ENCODE data around the gene SEC22C.

Gene SEC22C

GRCh38 chr3:42610976-42611375 lies 29.2 kb upstream of the SEC22C start:
- Histone ChIP-seq H3K4me2 (ENCODE audit: low read length, poor library complexity, severe bottlenecking) (no peak overlapping the region), H3K23ac (ENCODE audit: low read length in 2 of 2) (no peak overlapping the region), H2BK120ac (ENCODE audit: low read depth, low read length) (no peak overlapping the region), H3K4me1 (ENCODE audit: control insufficient read depth, insufficient read depth, low read depth, low read length) (peaks cover 7% of the 10 kb centered on the region), H3K27ac (ENCODE audit: low read length, poor library complexity, severe bottlenecking) (no peak overlapping the region), H3K14ac (ENCODE audit: low read length in 2 of 2) (no peak overlapping the region), H2AK5ac (ENCODE audit: low read length, severe bottlenecking) (no peak overlapping the region), H3K27me3 (ENCODE audit: control insufficient read depth in 1 of 2, insufficient read depth in 1 of 2, low read length in 2 of 2) (no peaks in the 10 kb centered on the region), H4K91ac (ENCODE audit: low read length) (no peak overlapping the region), H3K4me3 (ENCODE audit: insufficient read depth in 1 of 2, low read depth in 1 of 2, low read length in 2 of 2) (no peak overlapping the region), H3K79me1 (replicated peaks; ENCODE audit: low read length, poor library complexity, severe bottlenecking) (no peaks in the 10 kb centered on the region), H2BK15ac (ENCODE audit: low read depth, poor library complexity, severe bottlenecking) (no peak overlapping the region), H2AFZ (ENCODE audit: low read depth, low read length) (no peak overlapping the region), H2BK5ac (ENCODE audit: low read depth, low read length, poor library complexity, severe bottlenecking) (no peak overlapping the region), H3K4ac (ENCODE audit: low read depth in 1 of 2, low read length in 2 of 2) (no peak overlapping the region), H3K36me3 (ENCODE audit: control insufficient read depth in 1 of 2, insufficient read depth in 2 of 2, low read depth in 1 of 2, low read length in 2 of 2) (peaks cover 16 to 62% of the 10 kb centered on the region in 2 experiments), H2BK12ac (ENCODE audit: low read length in 2 of 2) (no peak overlapping the region), H3K18ac (ENCODE audit: low read depth in 1 of 2, low read length in 2 of 2) (no peak overlapping the region), H4K8ac (ENCODE audit: low read length) (no peak overlapping the region), H3K9me3 (ENCODE audit: control insufficient read depth, low read length) (no peaks in the 10 kb centered on the region), H3K9ac (ENCODE audit: low read length) (peak overlapping the region; percentile 40)
- DNase-seq: no peak
- no CpG with 5 or more reads among the region's 1 CpG for WGBS

- peaks cover 16 to 73% of the 10 kb centered on the region in 2 experiments for H3K36me3 ChIP-seq (ENCODE audit: control insufficient read depth in 1 of 2, insufficient read depth in 2 of 2, low read depth in 1 of 2, low read length in 2 of 2)
- no peak overlapping the region for H3K4me2 ChIP-seq (ENCODE audit: low read length, poor library complexity, severe bottlenecking)
- no peak overlapping the region for H4K8ac ChIP-seq (ENCODE audit: low read length)
- no peak overlapping the region for H2AK5ac ChIP-seq (ENCODE audit: low read length, severe bottlenecking)
- no peak overlapping the region for H2BK120ac ChIP-seq (ENCODE audit: low read depth, low read length)
- H2AFZ ChIP-seq (ENCODE audit: low read depth, low read length): no peak overlapping the region
- H3K27me3 ChIP-seq (ENCODE audit: control insufficient read depth in 1 of 2, insufficient read depth in 1 of 2, low read length in 2 of 2): no peaks in the 10 kb centered on the region
- no peak overlapping the region for H3K27ac ChIP-seq (ENCODE audit: low read length, poor library complexity, severe bottlenecking)
- peaks cover 8% of the 10 kb centered on the region for H3K4me1 ChIP-seq (ENCODE audit: control insufficient read depth, insufficient read depth, low read depth, low read length)
- no peak overlapping the region for H3K9ac ChIP-seq (ENCODE audit: low read length)
- no peak for DNase-seq
- H3K4me3 ChIP-seq (ENCODE audit: insufficient read depth in 1 of 2, low read depth in 1 of 2, low read length in 2 of 2): no peak overlapping the region
- no peak overlapping the region for H3K18ac ChIP-seq (ENCODE audit: low read depth in 1 of 2, low read length in 2 of 2)
- H2BK12ac ChIP-seq (ENCODE audit: low read length in 2 of 2): no peak overlapping the region
- WGBS: 94% methylated on average over 5 of the region's 5 CpGs
- no peak overlapping the region for H4K91ac ChIP-seq (ENCODE audit: low read length)
- no peaks in the 10 kb centered on the region for H3K9me3 ChIP-seq (ENCODE audit: control insufficient read depth, low read length)
- H3K14ac ChIP-seq (ENCODE audit: low read length in 2 of 2): no peak overlapping the region
- no peaks in the 10 kb centered on the region for H3K79me1 ChIP-seq (replicated peaks; ENCODE audit: low read length, poor library complexity, severe bottlenecking)
- no peak overlapping the region for H2BK5ac ChIP-seq (ENCODE audit: low read depth, low read length, poor library complexity, severe bottlenecking)
- no peak overlapping the region for H3K4ac ChIP-seq (ENCODE audit: low read depth in 1 of 2, low read length in 2 of 2)
- no peak overlapping the region for H3K23ac ChIP-seq (ENCODE audit: low read length in 2 of 2)
- H2BK15ac ChIP-seq (ENCODE audit: low read depth, poor library complexity, severe bottlenecking): no peak overlapping the region
These were observed 26.8 kb upstream of the SEC22C start for GRCh38 chr3:42608581-42608980.

- Histone ChIP-seq H3K23ac (ENCODE audit: low read length in 2 of 2) (no peak overlapping the region), H2BK120ac (ENCODE audit: low read depth, low read length) (no peak overlapping the region), H3K9ac (ENCODE audit: low read length) (no peak overlapping the region), H3K9me3 (ENCODE audit: control insufficient read depth, low read length) (no peaks in the 10 kb centered on the region), H3K18ac (ENCODE audit: low read depth in 1 of 2, low read length in 2 of 2) (no peak overlapping the region), H2BK15ac (ENCODE audit: low read depth, poor library complexity, severe bottlenecking) (no peak overlapping the region), H4K8ac (ENCODE audit: low read length) (no peak overlapping the region), H2AK5ac (ENCODE audit: low read length, severe bottlenecking) (no peak overlapping the region), H3K4me2 (ENCODE audit: low read length, poor library complexity, severe bottlenecking) (no peak overlapping the region), H4K91ac (ENCODE audit: low read length) (no peak overlapping the region), H3K27me3 (ENCODE audit: control insufficient read depth in 1 of 2, insufficient read depth in 1 of 2, low read length in 2 of 2) (no peaks in the 10 kb centered on the region), H3K4me1 (ENCODE audit: control insufficient read depth, insufficient read depth, low read depth, low read length) (peaks cover 10% of the 10 kb centered on the region), H3K79me1 (replicated peaks; ENCODE audit: low read length, poor library complexity, severe bottlenecking) (no peaks in the 10 kb centered on the region), H2BK5ac (ENCODE audit: low read depth, low read length, poor library complexity, severe bottlenecking) (no peak overlapping the region), H3K4me3 (ENCODE audit: insufficient read depth in 1 of 2, low read depth in 1 of 2, low read length in 2 of 2) (no peak overlapping the region), H2AFZ (ENCODE audit: low read depth, low read length) (no peak overlapping the region), H2BK12ac (ENCODE audit: low read length in 2 of 2) (no peak overlapping the region), H3K14ac (ENCODE audit: low read length in 2 of 2) (no peak overlapping the region), H3K36me3 (ENCODE audit: control insufficient read depth in 1 of 2, insufficient read depth in 2 of 2, low read depth in 1 of 2, low read length in 2 of 2) (peaks cover 16 to 58% of the 10 kb centered on the region in 2 experiments), H3K4ac (ENCODE audit: low read depth in 1 of 2, low read length in 2 of 2) (no peak overlapping the region), H3K27ac (ENCODE audit: low read length, poor library complexity, severe bottlenecking) (no peak overlapping the region)
- DNase-seq: peak; percentile 23
- 88% methylated on average over 2 of the region's 5 CpGs for WGBS
These were observed 23.9 kb upstream of the SEC22C start for GRCh38 chr3:42605546-42606173.

- no peak overlapping the region for H2BK120ac ChIP-seq (ENCODE audit: low read depth, low read length)
- H2BK12ac ChIP-seq (ENCODE audit: low read length in 2 of 2): no peak overlapping the region
- H3K36me3 ChIP-seq (ENCODE audit: control insufficient read depth in 1 of 2, insufficient read depth in 2 of 2, low read depth in 1 of 2, low read length in 2 of 2): peaks cover 5 to 40% of the 10 kb centered on the region in 2 experiments
- H3K27ac ChIP-seq (ENCODE audit: low read length, poor library complexity, severe bottlenecking): no peak overlapping the region
- H3K18ac ChIP-seq (ENCODE audit: low read depth in 1 of 2, low read length in 2 of 2): no peak overlapping the region
- H3K14ac ChIP-seq (ENCODE audit: low read length in 2 of 2): no peak overlapping the region
- 96% methylated on average over 1 of the region's 1 CpG for WGBS
- H3K9me3 ChIP-seq (ENCODE audit: control insufficient read depth, low read length): no peaks in the 10 kb centered on the region
- peak overlapping the region; percentile 97 for H3K9ac ChIP-seq (ENCODE audit: low read length)
- no peak overlapping the region for H2AK5ac ChIP-seq (ENCODE audit: low read length, severe bottlenecking)
- no peak overlapping the region for H2BK15ac ChIP-seq (ENCODE audit: low read depth, poor library complexity, severe bottlenecking)
- H3K4me3 ChIP-seq (ENCODE audit: insufficient read depth in 1 of 2, low read depth in 1 of 2, low read length in 2 of 2): peak overlapping the region in 1 of 2 experiments; percentile 95
- no peak overlapping the region for H4K8ac ChIP-seq (ENCODE audit: low read length)
- no peaks in the 10 kb centered on the region for H3K79me1 ChIP-seq (replicated peaks; ENCODE audit: low read length, poor library complexity, severe bottlenecking)
- H3K23ac ChIP-seq (ENCODE audit: low read length in 2 of 2): no peak overlapping the region
- no peak overlapping the region for H4K91ac ChIP-seq (ENCODE audit: low read length)
- H3K4me2 ChIP-seq (ENCODE audit: low read length, poor library complexity, severe bottlenecking): no peak overlapping the region
- DNase-seq: no peak
- no peaks in the 10 kb centered on the region for H3K27me3 ChIP-seq (ENCODE audit: control insufficient read depth in 1 of 2, insufficient read depth in 1 of 2, low read length in 2 of 2)
- no peak overlapping the region for H2BK5ac ChIP-seq (ENCODE audit: low read depth, low read length, poor library complexity, severe bottlenecking)
- H2AFZ ChIP-seq (ENCODE audit: low read depth, low read length): no peak overlapping the region
- H3K4me1 ChIP-seq (ENCODE audit: control insufficient read depth, insufficient read depth, low read depth, low read length): peaks cover 4% of the 10 kb centered on the region
- H3K4ac ChIP-seq (ENCODE audit: low read depth in 1 of 2, low read length in 2 of 2): no peak overlapping the region
These were observed 21.2 kb upstream of the SEC22C start for GRCh38 chr3:42602961-42603360.
